Activated CD4-positive, alpha-beta memory T cell treated with anti-CD3 and anti-CD28 coated beads for 36 hours (primary cell): ENCODE measurements around the gene C1QTNF2. TPM values are rescaled to one million over a fixed set of nuclear protein-coding genes. Genes with fewer than 3 reads are reported as not detected.

Experiments used
- total RNA-seq, 2 experiments: library from RNA; stranded (reverse); gene quantifications; one replicate each; pipeline ENCODE4 v1.2.3, GENCODE V29; 2021

C1QTNF2 gene
- total RNA-seq, 2 experiments from 2014 or later, result not detected

Other genes with a start within 250 kb of the C1QTNF2 start
- gene FABP6, start 141.1 kb downstream of the C1QTNF2 start, total RNA-seq, result not detected
- gene CCNJL, start 58.1 kb downstream of the C1QTNF2 start, total RNA-seq, result not detected
- 1 to 10 TPM; 1.1 to 1.4 TPM for gene FAM200C, start 29.4 kb upstream of the C1QTNF2 start, total RNA-seq
- gene SLU7, start 48.5 kb upstream of the C1QTNF2 start, total RNA-seq, result 10 to 100 TPM; 45.9 to 46.4 TPM
- gene PTTG1, start 51.2 kb upstream of the C1QTNF2 start, total RNA-seq, result 100 to 1,000 TPM; 228 to 236 TPM